Subcutaneous abdominal adipose tissue (tissue), 5 donors: ENCODE measurements around the gene GALNT18.

Source experiments
- H3K27ac ChIP-seq: one replicate; pipeline ENCODE4 v1.7.0; 2013; ENCODE audit warnings: low read depth, mild to moderate bottlenecking, inconsistent platforms, low read length, moderate library complexity
- H3K27me3 ChIP-seq, 5 donors: one replicate each; pipeline ENCODE4 v1.7.0; 2013; ENCODE audit warnings: low read length in 5 of 5, inconsistent platforms in 1 of 5; ENCODE audit not compliant: control insufficient read depth in 5 of 5, insufficient read depth in 4 of 5
- H3K36me3 ChIP-seq, 5 donors: one replicate each; pipeline ENCODE4 v1.7.0; 2013; ENCODE audit warnings: low read length in 5 of 5; ENCODE audit not compliant: control insufficient read depth in 5 of 5, insufficient read depth in 5 of 5
- H3K4me1 ChIP-seq, 5 donors: one replicate each; pipeline ENCODE4 v1.7.0; 2013; ENCODE audit warnings: low read length in 5 of 5, mild to moderate bottlenecking in 3 of 5, moderate library complexity in 1 of 5; ENCODE audit not compliant: control insufficient read depth in 5 of 5, insufficient read depth in 5 of 5
- H3K4me3 ChIP-seq, 5 donors: one replicate each; pipeline ENCODE4 v1.7.0; 2013; ENCODE audit warnings: low read length in 5 of 5, low read depth in 1 of 5
- H3K9ac ChIP-seq, 5 donors: one replicate each; pipeline ENCODE4 v1.7.0; 2013; ENCODE audit warnings: low read length in 5 of 5, mild to moderate bottlenecking in 4 of 5, moderate library complexity in 3 of 5
- H3K9me3 ChIP-seq, 5 donors: one replicate each; pipeline ENCODE4 v1.7.0; 2013; ENCODE audit warnings: low read length in 5 of 5; ENCODE audit not compliant: control insufficient read depth in 5 of 5
- donor health status: healthy.
- donor health status: healthy.
- donor health status: healthy.
- donor health status: healthy.
- donor health status: healthy.

GALNT18 gene

GRCh38 chr11:11311169-11311568, 310.6 kb downstream of the GALNT18 start:
- Histone ChIP-seq H3K27ac (no peak overlapping the region), H3K9me3 (no peaks in the 10 kb centered on the region), H3K4me1 (peaks cover 0 to 14% (median 11%) of the 10 kb centered on the region in 5 donors), H3K27me3 (no peaks in the 10 kb centered on the region), H3K36me3 (peaks cover 0 to 2% (median 0%) of the 10 kb centered on the region in 5 donors), H3K4me3 (no peak overlapping the region), H3K9ac (no peak overlapping the region)

GRCh38 chr11:11309906-11310305, 311.9 kb downstream of the GALNT18 start:
- Histone ChIP-seq H3K4me1 (peaks cover 0 to 14% (median 11%) of the 10 kb centered on the region in 5 donors), H3K27ac (no peak overlapping the region), H3K36me3 (no peaks in the 10 kb centered on the region), H3K9me3 (no peaks in the 10 kb centered on the region), H3K9ac (no peak overlapping the region), H3K27me3 (no peaks in the 10 kb centered on the region), H3K4me3 (no peak overlapping the region)

- Histone ChIP-seq H3K36me3 (no peaks in the 10 kb centered on the region), H3K4me1 (peaks cover 0 to under 1% (median 0%) of the 10 kb centered on the region in 5 donors), H3K9ac (no peak overlapping the region), H3K9me3 (no peaks in the 10 kb centered on the region), H3K4me3 (no peak overlapping the region), H3K27me3 (no peaks in the 10 kb centered on the region), H3K27ac (no peak overlapping the region)
Observed at GRCh38 chr11:11308249-11308648, 313.6 kb downstream of the GALNT18 start.

GRCh38 chr11:11306855-11307254, 314.9 kb downstream of the GALNT18 start:
- Histone ChIP-seq H3K9me3 (no peaks in the 10 kb centered on the region), H3K4me1 (no peaks in the 10 kb centered on the region), H3K9ac (no peak overlapping the region), H3K27me3 (no peaks in the 10 kb centered on the region), H3K4me3 (no peak overlapping the region), H3K27ac (no peak overlapping the region), H3K36me3 (no peaks in the 10 kb centered on the region)

- Histone ChIP-seq H3K27me3 (no peaks in the 10 kb centered on the region), H3K4me3 (no peak overlapping the region), H3K9me3 (no peaks in the 10 kb centered on the region), H3K36me3 (no peaks in the 10 kb centered on the region), H3K27ac (no peak overlapping the region), H3K4me1 (no peaks in the 10 kb centered on the region), H3K9ac (no peak overlapping the region)
Observed at GRCh38 chr11:11304550-11304949, 317.3 kb downstream of the GALNT18 start.

- H3K4me1 ChIP-seq = no peaks in the 10 kb centered on the region
- no peak overlapping the region for H3K9ac ChIP-seq
- no peaks in the 10 kb centered on the region for H3K36me3 ChIP-seq
- H3K27me3 ChIP-seq = peaks cover 0 to 2% (median 0%) of the 10 kb centered on the region in 5 donors
- H3K27ac ChIP-seq = no peak overlapping the region
- no peaks in the 10 kb centered on the region for H3K9me3 ChIP-seq
- no peak overlapping the region for H3K4me3 ChIP-seq
Observed at GRCh38 chr11:11302565-11302964, 319.2 kb downstream of the GALNT18 start.

- no peak overlapping the region for H3K27ac ChIP-seq
- H3K9me3 ChIP-seq = no peaks in the 10 kb centered on the region
- H3K27me3 ChIP-seq = peaks cover 0 to 4% (median 2%) of the 10 kb centered on the region in 5 donors
- H3K4me1 ChIP-seq = no peaks in the 10 kb centered on the region
- H3K4me3 ChIP-seq = no peak overlapping the region
- no peak overlapping the region for H3K9ac ChIP-seq
- H3K36me3 ChIP-seq = no peaks in the 10 kb centered on the region
Observed at GRCh38 chr11:11301212-11301611, 320.6 kb downstream of the GALNT18 start.

- H3K36me3 ChIP-seq = peaks cover 0 to 7% (median 0%) of the 10 kb centered on the region in 5 donors
Observed at GRCh38 chr11:11297578-11297977, 324.2 kb downstream of the GALNT18 start.

GRCh38 chr11:11296434-11296833, 325.4 kb downstream of the GALNT18 start:
- Histone ChIP-seq H3K36me3 (peaks cover 0 to 12% (median 0%) of the 10 kb centered on the region in 5 donors), H3K27ac (no peak overlapping the region), H3K9ac (no peak overlapping the region), H3K9me3 (no peaks in the 10 kb centered on the region), H3K27me3 (peaks cover 0 to 8% (median 2%) of the 10 kb centered on the region in 5 donors), H3K4me3 (no peak overlapping the region), H3K4me1 (no peaks in the 10 kb centered on the region)

More at GRCh38 chr11:11297578-11297977, 324.2 kb downstream of the GALNT18 start:
- Histone ChIP-seq H3K9me3 (no peaks in the 10 kb centered on the region), H3K27me3 (peaks cover 0 to 4% (median 2%) of the 10 kb centered on the region in 5 donors), H3K9ac (no peak overlapping the region), H3K4me3 (no peak overlapping the region), H3K4me1 (no peaks in the 10 kb centered on the region), H3K27ac (no peak overlapping the region)

- Histone ChIP-seq H3K9me3 (no peaks in the 10 kb centered on the region), H3K27ac (no peak overlapping the region), H3K27me3 (peaks cover 0 to 8% (median 2%) of the 10 kb centered on the region in 5 donors), H3K4me3 (no peak overlapping the region), H3K9ac (no peak overlapping the region), H3K4me1 (no peaks in the 10 kb centered on the region), H3K36me3 (peaks cover 0 to 24% (median 0%) of the 10 kb centered on the region in 5 donors)
Observed at GRCh38 chr11:11294551-11294855, 327.3 kb downstream of the GALNT18 start.
